GM12878 (cell line): ENCODE measurements around the gene TRDMT1. TPM values are rescaled to one million over a fixed set of nuclear protein-coding genes. Genes with fewer than 3 reads are reported as not detected.

Experiments used
- BRCA1 ChIP-seq: IDR thresholded peaks from 2 replicates; pipeline ENCODE4 v1.6.1; 2011; ENCODE audit warnings: low read depth, low read length, improper control_type of control experiment
- RAD21 ChIP-seq: IDR thresholded peaks from 2 replicates; pipeline ENCODE4 v1.6.1; 2011; ENCODE audit warnings: mild to moderate bottlenecking, low read depth, low read length, moderate library complexity; ENCODE audit not compliant: insufficient read depth
- ZNF622 ChIP-seq: fragments of 450-650 bp; IDR thresholded peaks from 2 replicates; pipeline ENCODE4 v1.6.1; 2017; ENCODE audit warnings: mild to moderate bottlenecking, inconsistent platforms
- polyA plus RNA-seq, 11 experiments: library from polyadenylated mRNA; depleted of rRNA in 4 of 11; unstranded in 6 of 11; stranded (reverse) in 5 of 11; fragments of >200 nt; fragmentation: Nextera tagmentation in 4 of 11; fragmentation: Illumina TruSeq in 1 of 11; extraction: Ambion mirVana in 4 of 11; extraction: Trizol in 1 of 11; gene quantifications; 1 replicate in 1 of 11; 2 replicates in 10 of 11; pipeline versions ENCODE4 v1.2.1 to v1.2.3, GENCODE V29; 2011 to 2016; ENCODE audit warnings: inconsistent platforms in 2 of 11, missing spikeins in 2 of 11, low read depth in 1 of 11
- total RNA-seq, 4 experiments: library from RNA; depleted of rRNA in 3 of 4; stranded (reverse); fragments of >200 nt in 3 of 4; fragmentation: Illumina TruSeq in 1 of 4; extraction: Trizol in 1 of 4; gene quantifications; 2 replicates each; pipeline versions ENCODE4 v1.2.1 to v1.2.3, GENCODE V29; 2013 to 2021
- TF ChIP-seq, protein P1 (sequence below): fragments of 450-650 bp; IDR thresholded peaks from 2 replicates; pipeline ENCODE4 v1.6.1; 2018; ENCODE audit warnings: mild to moderate bottlenecking, low read depth, moderate library complexity; ENCODE audit not compliant: partially characterized antibody
- TF ChIP-seq, protein P2 (sequence below): fragments of 450-650 bp; IDR thresholded peaks from 2 replicates; pipeline ENCODE4 v1.6.1; 2017; ENCODE audit warnings: mild to moderate bottlenecking
- TF ChIP-seq, protein P3 (sequence below): IDR thresholded peaks from 2 replicates; pipeline ENCODE4 v1.6.1; 2012; ENCODE audit warnings: low read length, inconsistent platforms

TRDMT1 gene
- total and polyA plus RNA-seq, 10 of the 15 experiments (the other 5 are each of a cell fraction or from before 2014, with no cell fraction given): 2.3 to 9.7 (median 4.6) TPM

DNA sequence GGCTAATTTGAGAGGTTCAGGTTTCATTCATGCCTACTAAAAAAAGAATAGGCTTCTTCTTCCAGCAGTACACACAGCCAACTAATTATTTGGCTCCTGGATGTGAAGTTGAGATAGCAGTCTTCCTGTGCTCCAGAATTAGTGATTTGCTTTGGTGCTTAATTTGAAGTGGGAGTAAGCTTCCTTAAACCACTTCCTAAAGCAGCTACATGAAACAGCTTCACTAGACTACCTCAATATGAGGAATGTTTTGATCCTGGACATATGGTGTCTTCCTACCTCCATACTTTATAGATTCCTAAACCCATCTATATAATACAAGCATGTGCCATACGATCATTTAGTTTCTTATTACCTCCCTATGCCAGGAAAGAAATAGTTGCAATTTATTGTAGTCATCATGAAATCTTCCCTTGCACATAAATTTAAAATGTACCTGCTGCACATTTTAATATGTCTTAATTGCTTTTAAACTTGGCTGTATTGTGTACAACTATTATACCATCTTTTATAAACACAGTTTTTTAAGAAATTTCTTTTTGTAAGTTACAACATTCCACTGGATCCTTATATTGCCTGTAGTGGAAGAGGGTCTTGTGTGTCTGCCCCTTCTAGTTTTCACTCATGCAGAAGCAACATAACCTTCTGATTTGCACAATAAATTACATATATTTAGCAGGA, 35.1 kb upstream of the TRDMT1 start (continued):
- TF ChIP-seq, protein P1, sequence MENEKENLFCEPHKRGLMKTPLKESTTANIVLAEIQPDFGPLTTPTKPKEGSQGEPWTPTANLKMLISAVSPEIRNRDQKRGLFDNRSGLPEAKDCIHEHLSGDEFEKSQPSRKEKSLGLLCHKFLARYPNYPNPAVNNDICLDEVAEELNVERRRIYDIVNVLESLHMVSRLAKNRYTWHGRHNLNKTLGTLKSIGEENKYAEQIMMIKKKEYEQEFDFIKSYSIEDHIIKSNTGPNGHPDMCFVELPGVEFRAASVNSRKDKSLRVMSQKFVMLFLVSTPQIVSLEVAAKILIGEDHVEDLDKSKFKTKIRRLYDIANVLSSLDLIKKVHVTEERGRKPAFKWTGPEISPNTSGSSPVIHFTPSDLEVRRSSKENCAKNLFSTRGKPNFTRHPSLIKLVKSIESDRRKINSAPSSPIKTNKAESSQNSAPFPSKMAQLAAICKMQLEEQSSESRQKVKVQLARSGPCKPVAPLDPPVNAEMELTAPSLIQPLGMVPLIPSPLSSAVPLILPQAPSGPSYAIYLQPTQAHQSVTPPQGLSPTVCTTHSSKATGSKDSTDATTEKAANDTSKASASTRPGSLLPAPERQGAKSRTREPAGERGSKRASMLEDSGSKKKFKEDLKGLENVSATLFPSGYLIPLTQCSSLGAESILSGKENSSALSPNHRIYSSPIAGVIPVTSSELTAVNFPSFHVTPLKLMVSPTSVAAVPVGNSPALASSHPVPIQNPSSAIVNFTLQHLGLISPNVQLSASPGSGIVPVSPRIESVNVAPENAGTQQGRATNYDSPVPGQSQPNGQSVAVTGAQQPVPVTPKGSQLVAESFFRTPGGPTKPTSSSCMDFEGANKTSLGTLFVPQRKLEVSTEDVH: no peak
- TF ChIP-seq ZNF622: no peak
- TF ChIP-seq BRCA1: no peak
- TF ChIP-seq, protein P2, sequence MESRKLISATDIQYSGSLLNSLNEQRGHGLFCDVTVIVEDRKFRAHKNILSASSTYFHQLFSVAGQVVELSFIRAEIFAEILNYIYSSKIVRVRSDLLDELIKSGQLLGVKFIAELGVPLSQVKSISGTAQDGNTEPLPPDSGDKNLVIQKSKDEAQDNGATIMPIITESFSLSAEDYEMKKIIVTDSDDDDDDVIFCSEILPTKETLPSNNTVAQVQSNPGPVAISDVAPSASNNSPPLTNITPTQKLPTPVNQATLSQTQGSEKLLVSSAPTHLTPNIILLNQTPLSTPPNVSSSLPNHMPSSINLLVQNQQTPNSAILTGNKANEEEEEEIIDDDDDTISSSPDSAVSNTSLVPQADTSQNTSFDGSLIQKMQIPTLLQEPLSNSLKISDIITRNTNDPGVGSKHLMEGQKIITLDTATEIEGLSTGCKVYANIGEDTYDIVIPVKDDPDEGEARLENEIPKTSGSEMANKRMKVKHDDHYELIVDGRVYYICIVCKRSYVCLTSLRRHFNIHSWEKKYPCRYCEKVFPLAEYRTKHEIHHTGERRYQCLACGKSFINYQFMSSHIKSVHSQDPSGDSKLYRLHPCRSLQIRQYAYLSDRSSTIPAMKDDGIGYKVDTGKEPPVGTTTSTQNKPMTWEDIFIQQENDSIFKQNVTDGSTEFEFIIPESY: no peak
- TF ChIP-seq, protein P3, sequence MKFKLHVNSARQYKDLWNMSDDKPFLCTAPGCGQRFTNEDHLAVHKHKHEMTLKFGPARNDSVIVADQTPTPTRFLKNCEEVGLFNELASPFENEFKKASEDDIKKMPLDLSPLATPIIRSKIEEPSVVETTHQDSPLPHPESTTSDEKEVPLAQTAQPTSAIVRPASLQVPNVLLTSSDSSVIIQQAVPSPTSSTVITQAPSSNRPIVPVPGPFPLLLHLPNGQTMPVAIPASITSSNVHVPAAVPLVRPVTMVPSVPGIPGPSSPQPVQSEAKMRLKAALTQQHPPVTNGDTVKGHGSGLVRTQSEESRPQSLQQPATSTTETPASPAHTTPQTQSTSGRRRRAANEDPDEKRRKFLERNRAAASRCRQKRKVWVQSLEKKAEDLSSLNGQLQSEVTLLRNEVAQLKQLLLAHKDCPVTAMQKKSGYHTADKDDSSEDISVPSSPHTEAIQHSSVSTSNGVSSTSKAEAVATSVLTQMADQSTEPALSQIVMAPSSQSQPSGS: no peak
- TF ChIP-seq RAD21: no peak
